H9 (cell line): ENCODE measurements around the gene OR2L8. TPM values are rescaled to one million over a fixed set of nuclear protein-coding genes. Genes with fewer than 3 reads are reported as not detected.

Experiments used
- DNase-seq: peaks from one replicate; pipeline ENCODE4 v3.0.0-alpha.2; 2017
- H2AFZ ChIP-seq: one replicate; pipeline ENCODE4 v1.6.1; 2013; ENCODE audit warnings: mild to moderate bottlenecking, low read length, control low read depth, moderate library complexity
- H2AK5ac ChIP-seq: 2 replicates; pipeline ENCODE4 v1.6.1; 2013; ENCODE audit warnings: low read length, control low read depth, mixed read lengths; ENCODE audit not compliant: insufficient read length
- H2BK120ac ChIP-seq: one replicate; pipeline ENCODE4 v1.6.1; 2013; ENCODE audit warnings: low read depth, mild to moderate bottlenecking, low read length, control low read depth, inconsistent platforms; ENCODE audit not compliant: poor library complexity, severe bottlenecking
- H2BK12ac ChIP-seq: 2 replicates; pipeline ENCODE4 v1.6.1; 2013; ENCODE audit warnings: low read length, control low read depth, mixed read lengths, low read depth; ENCODE audit not compliant: insufficient read length
- H2BK15ac ChIP-seq: 2 replicates; pipeline ENCODE4 v1.6.1; 2013; ENCODE audit warnings: low read depth, low read length, control low read depth
- H2BK20ac ChIP-seq: one replicate; pipeline ENCODE4 v1.6.1; 2013; ENCODE audit warnings: low read depth, mild to moderate bottlenecking, low read length, control low read depth, inconsistent platforms; ENCODE audit not compliant: poor library complexity, severe bottlenecking
- H2BK5ac ChIP-seq: 2 replicates; pipeline ENCODE4 v1.6.1; 2013; ENCODE audit warnings: low read length, control low read depth, mixed read lengths; ENCODE audit not compliant: insufficient read length
- H3K14ac ChIP-seq: 2 replicates; pipeline ENCODE4 v1.6.1; 2013; ENCODE audit warnings: low read length, control low read depth; ENCODE audit not compliant: insufficient read depth
- H3K18ac ChIP-seq: 2 replicates; pipeline ENCODE4 v1.6.1; 2013; ENCODE audit warnings: low read depth, mild to moderate bottlenecking, mixed read lengths, low read length, control low read depth; ENCODE audit not compliant: insufficient read length
- H3K23ac ChIP-seq: 2 replicates; pipeline ENCODE4 v1.6.1; 2013; ENCODE audit warnings: low read length, control low read depth, mixed read lengths, low read depth; ENCODE audit not compliant: insufficient read length
- H3K23me2 ChIP-seq: 2 replicates; pipeline ENCODE4 v1.6.1; 2013; ENCODE audit warnings: low read depth, mild to moderate bottlenecking, mixed read lengths, low read length, control low read depth; ENCODE audit not compliant: insufficient read length, poor library complexity, severe bottlenecking
- H3K27ac ChIP-seq: 2 replicates; pipeline ENCODE4 v1.5.1; 2013; ENCODE audit warnings: low read length, control low read depth, mixed read lengths, low read depth; ENCODE audit not compliant: insufficient read length
- H3K27me3 ChIP-seq: 2 replicates; pipeline ENCODE4 v1.6.1; 2013; ENCODE audit warnings: low read length, control low read depth, inconsistent platforms; ENCODE audit not compliant: insufficient read depth
- H3K4ac ChIP-seq: 2 replicates; pipeline ENCODE4 v1.6.1; 2013; ENCODE audit warnings: low read depth, mild to moderate bottlenecking, control low read depth, inconsistent platforms, low read length, moderate library complexity
- H3K4me1 ChIP-seq: 2 replicates; pipeline ENCODE4 v1.6.1; 2013; ENCODE audit warnings: low read length, control low read depth, inconsistent platforms; ENCODE audit not compliant: insufficient read depth
- H3K4me2 ChIP-seq: 2 replicates; pipeline ENCODE4 v1.6.1; 2013; ENCODE audit warnings: low read length, control low read depth, mixed read lengths; ENCODE audit not compliant: insufficient read length, insufficient read depth
- H3K56ac ChIP-seq: 2 replicates; pipeline ENCODE4 v1.6.1; 2013; ENCODE audit warnings: low read depth, mild to moderate bottlenecking, mixed read lengths, low read length, control low read depth; ENCODE audit not compliant: insufficient read length
- H3K79me1 ChIP-seq: 2 replicates; pipeline ENCODE4 v1.6.1; 2013; ENCODE audit warnings: low read depth, mild to moderate bottlenecking, moderate library complexity, low read length, control low read depth, inconsistent platforms; ENCODE audit not compliant: insufficient read depth, poor library complexity, severe bottlenecking
- H3K79me2 ChIP-seq: 2 replicates; pipeline ENCODE4 v1.6.1; 2013; ENCODE audit warnings: low read length, control low read depth, inconsistent platforms; ENCODE audit not compliant: insufficient read depth
- H3K9ac ChIP-seq: 2 replicates; pipeline ENCODE4 v1.6.1; 2013; ENCODE audit warnings: low read length, control low read depth, mixed read lengths; ENCODE audit not compliant: insufficient read length; ENCODE audit errors: extremely low read depth
- H3K9me3 ChIP-seq: one replicate; pipeline ENCODE4 v1.6.1; 2013; ENCODE audit warnings: low read depth, low read length, inconsistent platforms; ENCODE audit not compliant: control insufficient read depth
- H3T11ph ChIP-seq: one replicate; pipeline ENCODE4 v1.6.1; 2013; ENCODE audit warnings: mild to moderate bottlenecking, low read length, control low read depth, inconsistent platforms
- H4K20me1 ChIP-seq: one replicate; pipeline ENCODE4 v1.6.1; 2013; ENCODE audit not compliant: control insufficient read depth, insufficient read length, insufficient read depth
- H4K5ac ChIP-seq: 2 replicates; pipeline ENCODE4 v1.6.1; 2013; ENCODE audit warnings: low read depth, mild to moderate bottlenecking, mixed read lengths, low read length, control low read depth; ENCODE audit not compliant: insufficient read length
- H4K8ac ChIP-seq: replicated peaks from 2 replicates; pipeline ENCODE4 v1.6.1; 2013; ENCODE audit warnings: low read length, control low read depth, mixed read lengths, low read depth; ENCODE audit not compliant: insufficient read length
- H4K91ac ChIP-seq: 2 replicates; pipeline ENCODE4 v1.6.1; 2013; ENCODE audit warnings: low read depth, mild to moderate bottlenecking, moderate library complexity, mixed read lengths, low read length, control low read depth; ENCODE audit not compliant: insufficient read length
- H3K27ac Mint-ChIP-seq, 3 experiments: 2 replicates in 2 of 3; 3 replicates in 1 of 3; pipeline ENCODE4 v1.8.0; 2020 to 2021; ENCODE audit warnings: mixed read lengths in 3 of 3, mild to moderate bottlenecking in 1 of 3, moderate library complexity in 1 of 3
- H3K27me3 Mint-ChIP-seq: 2 replicates; pipeline ENCODE4 v1.8.0; 2021; ENCODE audit warnings: low read depth, mild to moderate bottlenecking, moderate library complexity, mixed read lengths
- H3K36me3 Mint-ChIP-seq, 3 experiments: 2 replicates in 2 of 3; 3 replicates in 1 of 3; pipeline ENCODE4 v1.8.0; 2020 to 2021; ENCODE audit warnings: low read depth in 3 of 3, mixed read lengths in 3 of 3; ENCODE audit not compliant: insufficient read depth in 1 of 3
- H3K4me1 Mint-ChIP-seq, 2 experiments: 2 replicates each; pipeline ENCODE4 v1.8.0; 2020; ENCODE audit warnings: mixed read lengths in 2 of 2
- H3K4me3 Mint-ChIP-seq, 2 experiments: 2 replicates in 1 of 2; 3 replicates in 1 of 2; pipeline ENCODE4 v1.8.0; 2020 to 2021; ENCODE audit warnings: mild to moderate bottlenecking in 2 of 2, mixed read lengths in 2 of 2, moderate library complexity in 1 of 2
- H3K9me3 Mint-ChIP-seq, 2 experiments: 2 replicates in 1 of 2; 3 replicates in 1 of 2; pipeline ENCODE4 v1.8.0; 2020; ENCODE audit warnings: mild to moderate bottlenecking in 2 of 2, mixed read lengths in 2 of 2, moderate library complexity in 1 of 2
- WGBS: extraction: QIAGEN DNeasy Blood & Tissue Kit; methylation state at CpG from one replicate; pipeline ENCODE4 v1.1.7; 2013; ENCODE audit warnings: missing lambda C conversion rate, low lambda C conversion rate, mixed read lengths; ENCODE audit not compliant: insufficient read length; ENCODE audit errors: extremely low coverage; 5-methylcytosine and 5-hydroxymethylcytosine counted together
- total RNA-seq: library from RNA; stranded (reverse); gene quantifications from 2 replicates; pipeline ENCODE4 v1.2.1, GENCODE V29; 2021
- TF ChIP-seq, protein P1 (sequence below): fragments of 200-600 bp; sonication (generic); conservative IDR thresholded peaks from 3 replicates; pipeline ENCODE4 v1.8.0; 2021; ENCODE audit warnings: antibody characterized with exemption, mild to moderate bottlenecking

Gene OR2L8
- total RNA-seq, 1 experiment from 2014 or later, result 0.24 TPM

GRCh38 chr1:247933989-247934388, 14.7 kb upstream of the OR2L8 start:
- no peak for DNase-seq
- Histone ChIP-seq H3K4ac (no peak overlapping the region), H4K91ac (no peak overlapping the region), H4K5ac (no peak overlapping the region), H2AFZ (no peak overlapping the region), H3K9me3 (peaks cover 4% of the 10 kb centered on the region), H3K23me2 (no peaks in the 10 kb centered on the region), H3K79me1 (no peaks in the 10 kb centered on the region), H2BK20ac (no peak overlapping the region), H2AK5ac (no peak overlapping the region), H3K23ac (no peak overlapping the region), H3K56ac (no peak overlapping the region), H4K8ac (no peak overlapping the region), H3K27ac (no peak overlapping the region), H3T11ph (no peak overlapping the region), H3K4me1 (no peaks in the 10 kb centered on the region), H2BK15ac (no peak overlapping the region), H2BK120ac (no peak overlapping the region), H3K79me2 (no peaks in the 10 kb centered on the region), H3K18ac (no peak overlapping the region), H2BK12ac (no peak overlapping the region), H3K4me2 (no peak overlapping the region), H2BK5ac (no peak overlapping the region), H3K14ac (no peak overlapping the region), H3K9ac (no peak overlapping the region), H4K20me1 (no peaks in the 10 kb centered on the region), H3K27me3 (no peaks in the 10 kb centered on the region)
- Mint-ChIP-seq H3K4me1 (no peaks in the 10 kb centered on the region), H3K27me3 (peaks cover 1% of the 10 kb centered on the region; the same call in 1 of the 2 replicates), H3K36me3 (peaks cover 8 to 11% (median 9%) of the 10 kb centered on the region in 3 experiments; a peak in 4 of 7 replicates), H3K27ac (no peak overlapping the region), H3K4me3 (no peak overlapping the region), H3K9me3 (peaks cover 64 to 67% of the 10 kb centered on the region in 2 experiments)
- TF ChIP-seq, protein P1, sequence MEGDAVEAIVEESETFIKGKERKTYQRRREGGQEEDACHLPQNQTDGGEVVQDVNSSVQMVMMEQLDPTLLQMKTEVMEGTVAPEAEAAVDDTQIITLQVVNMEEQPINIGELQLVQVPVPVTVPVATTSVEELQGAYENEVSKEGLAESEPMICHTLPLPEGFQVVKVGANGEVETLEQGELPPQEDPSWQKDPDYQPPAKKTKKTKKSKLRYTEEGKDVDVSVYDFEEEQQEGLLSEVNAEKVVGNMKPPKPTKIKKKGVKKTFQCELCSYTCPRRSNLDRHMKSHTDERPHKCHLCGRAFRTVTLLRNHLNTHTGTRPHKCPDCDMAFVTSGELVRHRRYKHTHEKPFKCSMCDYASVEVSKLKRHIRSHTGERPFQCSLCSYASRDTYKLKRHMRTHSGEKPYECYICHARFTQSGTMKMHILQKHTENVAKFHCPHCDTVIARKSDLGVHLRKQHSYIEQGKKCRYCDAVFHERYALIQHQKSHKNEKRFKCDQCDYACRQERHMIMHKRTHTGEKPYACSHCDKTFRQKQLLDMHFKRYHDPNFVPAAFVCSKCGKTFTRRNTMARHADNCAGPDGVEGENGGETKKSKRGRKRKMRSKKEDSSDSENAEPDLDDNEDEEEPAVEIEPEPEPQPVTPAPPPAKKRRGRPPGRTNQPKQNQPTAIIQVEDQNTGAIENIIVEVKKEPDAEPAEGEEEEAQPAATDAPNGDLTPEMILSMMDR, result no peak
- no CpG with 5 or more reads among the region's 8 CpGs for WGBS
